Activated B cell treated with CpG ODN at 0.5 μM for 24 hours (primary cell): ENCODE measurements around the gene GALNT10. TPM values are rescaled to one million over a fixed set of nuclear protein-coding genes. Genes with fewer than 3 reads are reported as not detected.

Source experiments
- ATAC-seq: fragments of 200-7000 bp; cut with Tn5 transposase; one replicate; pipeline ENCODE4 v1.10.0; 2021; ENCODE audit warnings: low read depth, mild to moderate bottlenecking, moderate library complexity
- CTCF ChIA-PET: fragments of 350-600 bp; sonication (Branson Sonifier 250); formaldehyde crosslinking; loops from one replicate; lab custom pipeline; 2021; ENCODE audit warnings: antibody characterized with exemption; lab: Charles Lee
- POLR2A ChIA-PET: fragments of 350-600 bp; sonication (Branson Sonifier 250); formaldehyde crosslinking; loops from one replicate; lab custom pipeline; 2021; ENCODE audit warnings: antibody characterized with exemption; lab: Charles Lee
- DNase-seq: peaks from one replicate; pipeline ENCODE4 v3.0.0; 2022
- H3K27ac Mint-ChIP-seq: one replicate; pipeline ENCODE4 v1.8.0; 2020; ENCODE audit warnings: mixed read lengths
- H3K27me3 Mint-ChIP-seq: one replicate; pipeline ENCODE4 v1.8.0; 2021; ENCODE audit warnings: mixed read lengths
- H3K36me3 Mint-ChIP-seq: one replicate; pipeline ENCODE4 v1.8.0; 2021; ENCODE audit warnings: low read depth, mixed read lengths
- H3K4me1 Mint-ChIP-seq: one replicate; pipeline ENCODE4 v1.8.0; 2021; ENCODE audit warnings: mixed read lengths
- H3K4me3 Mint-ChIP-seq: one replicate; pipeline ENCODE4 v1.8.0; 2020; ENCODE audit warnings: mild to moderate bottlenecking, mixed read lengths
- H3K9me3 Mint-ChIP-seq: one replicate; pipeline ENCODE4 v1.8.0; 2020; ENCODE audit warnings: mixed read lengths
- CTCF ChIP-seq: fragments of 200-600 bp; IDR thresholded peaks from one replicate; pipeline ENCODE4 v1.8.0; 2022; ENCODE audit warnings: antibody characterized with exemption, mild to moderate bottlenecking
- intact Hi-C: fragments of 100-400 bp; cut with micrococcal nuclease; formaldehyde crosslinking; loops from one replicate; pipeline ENCODE4 v1.15.1; 2024
- total RNA-seq: library from RNA; stranded (reverse); gene quantifications from 2 replicates; pipeline ENCODE4 v1.2.3, GENCODE V29; 2022

The GALNT10 gene
- total RNA-seq, 1 donor from 2014 or later = 41.5 TPM

GRCh38 chr5:154365823-154366222, 175.3 kb downstream of the GALNT10 start:
- no peaks in the 10 kb centered on the region for H3K4me1 Mint-ChIP-seq
- no peak overlapping the region for H3K4me3 Mint-ChIP-seq
- intact Hi-C loops = no loop called here
- H3K27me3 Mint-ChIP-seq = no peaks in the 10 kb centered on the region
- ATAC-seq = no peak
- H3K27ac Mint-ChIP-seq = no peak overlapping the region
- H3K36me3 Mint-ChIP-seq = peaks cover 47% of the 10 kb centered on the region
- H3K9me3 Mint-ChIP-seq = no peaks in the 10 kb centered on the region
- ChIA-PET POLR2A (interaction anchor here (0.7 kb wide), 1 partner anchor 127 kb away, joined by 3 read pairs; no protein-coding TSS in a partner anchor), CTCF (no interaction called here)
- no peak for DNase-seq
- TF ChIP-seq CTCF = no peak

DNA sequence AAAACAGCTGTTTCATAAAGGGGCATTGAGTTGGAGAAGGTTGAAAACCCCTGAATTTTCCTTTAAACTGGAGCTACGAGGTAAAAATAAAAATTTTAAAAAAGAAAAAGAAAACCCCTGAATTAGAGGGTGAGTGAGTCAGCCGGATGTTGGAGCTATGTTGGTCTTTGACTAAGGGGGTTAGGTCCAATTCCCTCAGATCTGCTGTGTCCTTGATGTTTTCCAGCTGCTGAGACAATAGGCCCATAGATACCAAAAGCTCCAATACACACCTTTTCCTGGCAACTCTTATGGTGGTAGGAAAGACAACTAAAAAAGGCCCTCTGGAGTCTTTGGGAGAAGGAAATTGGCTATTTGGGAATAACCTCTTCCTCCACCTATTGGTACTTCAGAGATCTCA, 175.8 kb downstream of the GALNT10 start:
- TF ChIP-seq CTCF = no peak
- DNase-seq (no peak), ATAC-seq (no peak)
- Mint-ChIP-seq H3K4me1 (no peaks in the 10 kb centered on the region), H3K36me3 (peaks cover 52% of the 10 kb centered on the region), H3K9me3 (no peaks in the 10 kb centered on the region), H3K27ac (no peak overlapping the region), H3K4me3 (no peak overlapping the region), H3K27me3 (no peaks in the 10 kb centered on the region)
- ChIA-PET CTCF (no interaction called here), POLR2A (interaction anchor here (0.7 kb wide), 1 partner anchor 127 kb away, joined by 3 read pairs; no protein-coding TSS in a partner anchor)
- intact Hi-C loops = no loop called here

- DNase-seq (no peak), ATAC-seq (no peak)
- no peaks in the 10 kb centered on the region for H3K27me3 Mint-ChIP-seq
- TF ChIP-seq CTCF = no peak
- intact Hi-C loops = no loop called here
- POLR2A ChIA-PET = no interaction called here
- no peaks in the 10 kb centered on the region for H3K4me1 Mint-ChIP-seq
- no peak overlapping the region for H3K27ac Mint-ChIP-seq
- CTCF ChIA-PET = no interaction called here
- H3K4me3 Mint-ChIP-seq = no peak overlapping the region
- H3K9me3 Mint-ChIP-seq = no peaks in the 10 kb centered on the region
- peaks cover 53% of the 10 kb centered on the region for H3K36me3 Mint-ChIP-seq
Measured at GRCh38 chr5:154367101-154367500, 176.6 kb downstream of the GALNT10 start.

GRCh38 chr5:154368041-154368800, 177.7 kb downstream of the GALNT10 start:
- Mint-ChIP-seq H3K27me3 (no peaks in the 10 kb centered on the region), H3K9me3 (no peaks in the 10 kb centered on the region), H3K4me3 (no peak overlapping the region), H3K36me3 (peaks cover 52% of the 10 kb centered on the region), H3K27ac (no peak overlapping the region), H3K4me1 (no peaks in the 10 kb centered on the region)
- ATAC-seq (no peak), DNase-seq (no peak)
- intact Hi-C loops = no loop called here
- ChIA-PET POLR2A (no interaction called here), CTCF (no interaction called here)
- TF ChIP-seq CTCF = no peak

DNA sequence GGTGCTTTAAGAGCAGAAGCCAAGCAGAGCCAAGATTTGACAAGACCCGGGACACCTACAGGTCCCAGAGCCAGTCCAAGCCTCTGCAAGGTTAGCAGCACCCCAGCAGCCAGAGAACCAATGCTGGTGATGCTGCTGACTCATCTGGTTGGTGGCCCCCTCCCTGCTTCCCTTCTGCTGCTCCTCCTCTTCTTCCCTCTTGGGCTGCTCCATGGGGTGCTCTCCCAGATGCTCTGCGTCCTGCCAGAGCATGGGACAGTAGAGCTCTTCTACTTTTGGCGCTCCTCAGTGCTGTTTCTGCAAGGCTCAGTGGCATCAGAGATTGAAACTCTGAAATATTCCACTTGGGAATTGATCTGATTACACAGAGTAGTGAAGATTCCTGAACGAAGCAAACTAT, 179.1 kb downstream of the GALNT10 start:
- no peaks in the 10 kb centered on the region for H3K27me3 Mint-ChIP-seq

More for the DNA sequence above, 179.1 kb downstream of the GALNT10 start:
- H3K9me3 Mint-ChIP-seq = no peaks in the 10 kb centered on the region
- H3K4me3 Mint-ChIP-seq = no peak overlapping the region
- POLR2A ChIA-PET = no interaction called here
- CTCF ChIA-PET = no interaction called here
- H3K36me3 Mint-ChIP-seq = peaks cover 52% of the 10 kb centered on the region
- ATAC-seq (no peak), DNase-seq (no peak)
- intact Hi-C loops = no loop called here
- TF ChIP-seq CTCF = no peak
- H3K27ac Mint-ChIP-seq = no peak overlapping the region
- H3K4me1 Mint-ChIP-seq = no peaks in the 10 kb centered on the region
